T-cell (primary cell): ENCODE results near the gene ACTA2. TPM values are rescaled to one million over a fixed set of nuclear protein-coding genes. Genes with fewer than 3 reads are reported as not detected.

Experiments used
- ATAC-seq, 4 experiments: fragments of 200-7000 bp in 3 of 4; fragments of 150-1000 bp in 1 of 4; cut with Tn5 transposase; replicated peaks in 1 of 4; 1 replicate in 3 of 4; 2 replicates in 1 of 4; pipeline ENCODE4 v1.10.0; 2021; ENCODE audit warnings: moderate library complexity in 3 of 4, mild to moderate bottlenecking in 2 of 4, moderate number of reproducible peaks in 1 of 4
- CTCF ChIA-PET, 2 donors: fragments of 300-600 bp; sonication (Branson Sonifier 250); formaldehyde crosslinking; loops; one replicate each; lab custom pipeline; 2022; ENCODE audit warnings: antibody characterized with exemption in 2 of 2; lab: Charles Lee
- POLR2A ChIA-PET, 2 donors: fragments of 300-600 bp; sonication (Branson Sonifier 250); formaldehyde crosslinking; loops; one replicate each; lab custom pipeline; 2022; ENCODE audit warnings: antibody characterized with exemption in 2 of 2; lab: Charles Lee
- DNase-seq, 35 experiments: peaks; one replicate each; pipeline versions ENCODE4 v3.0.0 to v3.0.0-alpha.2; 2013 to 2023
- H3K27ac ChIP-seq: one replicate; pipeline ENCODE4 v1.5.1; 2013; ENCODE audit warnings: low read length
- H3K27me3 ChIP-seq, 2 experiments: replicated peaks in 1 of 2; 1 replicate in 1 of 2; 2 replicates in 1 of 2; pipeline versions ENCODE4 v1.6.1 to v1.7.0; 2013; ENCODE audit warnings: low read length in 1 of 2, mixed read lengths in 1 of 2; ENCODE audit not compliant: control insufficient read depth in 2 of 2, insufficient read depth in 2 of 2; ENCODE audit errors: extremely low read depth in 1 of 2
- H3K36me3 ChIP-seq, 2 donors: 1 replicate in 1 of 2; 2 replicates in 1 of 2; pipeline versions ENCODE4 v1.6.1 to v1.7.0; 2013; ENCODE audit warnings: low read length in 1 of 2; ENCODE audit not compliant: control insufficient read depth in 2 of 2, insufficient read depth in 1 of 2; ENCODE audit errors: extremely low read depth in 1 of 2
- H3K4me1 ChIP-seq, 2 experiments: 1 replicate in 1 of 2; 2 replicates in 1 of 2; pipeline versions ENCODE4 v1.6.1 to v1.7.0; 2013; ENCODE audit warnings: low read length in 2 of 2, mixed read lengths in 1 of 2; ENCODE audit not compliant: insufficient read depth in 2 of 2, control insufficient read depth in 1 of 2; ENCODE audit errors: extremely low read depth in 1 of 2
- H3K4me3 ChIP-seq, 2 donors: 1 replicate in 1 of 2; 2 replicates in 1 of 2; pipeline versions ENCODE4 v1.5.1 to v1.7.0; 2013; ENCODE audit warnings: mild to moderate bottlenecking in 2 of 2, low read length in 1 of 2, moderate library complexity in 1 of 2; ENCODE audit not compliant: control insufficient read depth in 1 of 2; ENCODE audit errors: extremely low read depth in 1 of 2
- H3K9me3 ChIP-seq: 2 replicates; pipeline ENCODE4 v1.7.0; 2013
- H3K27ac Mint-ChIP-seq, 2 donors: one replicate each; pipeline ENCODE4 v1.8.0; 2020 to 2021; ENCODE audit warnings: mild to moderate bottlenecking in 2 of 2, mixed read lengths in 2 of 2
- H3K27me3 Mint-ChIP-seq, 2 donors: one replicate each; pipeline ENCODE4 v1.8.0; 2021 to 2022; ENCODE audit warnings: mixed read lengths in 2 of 2
- H3K36me3 Mint-ChIP-seq: one replicate; pipeline ENCODE4 v1.8.0; 2021; ENCODE audit warnings: mixed read lengths
- H3K4me1 Mint-ChIP-seq, 3 donors: one replicate each; pipeline ENCODE4 v1.8.0; 2020 to 2022; ENCODE audit warnings: mixed read lengths in 3 of 3, mild to moderate bottlenecking in 1 of 3
- H3K4me3 Mint-ChIP-seq, 3 donors: one replicate each; pipeline ENCODE4 v1.8.0; 2020 to 2022; ENCODE audit warnings: mild to moderate bottlenecking in 3 of 3, mixed read lengths in 3 of 3, moderate library complexity in 3 of 3
- H3K9me3 Mint-ChIP-seq, 3 donors: one replicate each; pipeline ENCODE4 v1.8.0; 2020 to 2022; ENCODE audit warnings: mixed read lengths in 3 of 3
- WGBS: methylation state at CpG from one replicate; pipeline ENCODE4 v1.1.5; 2013; ENCODE audit warnings: missing lambda C conversion rate; ENCODE audit not compliant: insufficient coverage; 5-methylcytosine and 5-hydroxymethylcytosine counted together
- total RNA-seq, 35 experiments: library from RNA in 6 of 35; stranded (reverse) in 6 of 35; fragments of 120-200 nt in 1 of 35; gene quantifications; one replicate each; pipeline versions ENCODE4 v1.2.1 to v1.2.4 and lab custom pipeline; 2013 to 2026

Gene ACTA2
- total RNA-seq, 5 donors from 2014 or later (not counting 1 experiment from before 2014, with no cell fraction given): 4.0 to 7.8 (median 5.3) TPM

DNA sequence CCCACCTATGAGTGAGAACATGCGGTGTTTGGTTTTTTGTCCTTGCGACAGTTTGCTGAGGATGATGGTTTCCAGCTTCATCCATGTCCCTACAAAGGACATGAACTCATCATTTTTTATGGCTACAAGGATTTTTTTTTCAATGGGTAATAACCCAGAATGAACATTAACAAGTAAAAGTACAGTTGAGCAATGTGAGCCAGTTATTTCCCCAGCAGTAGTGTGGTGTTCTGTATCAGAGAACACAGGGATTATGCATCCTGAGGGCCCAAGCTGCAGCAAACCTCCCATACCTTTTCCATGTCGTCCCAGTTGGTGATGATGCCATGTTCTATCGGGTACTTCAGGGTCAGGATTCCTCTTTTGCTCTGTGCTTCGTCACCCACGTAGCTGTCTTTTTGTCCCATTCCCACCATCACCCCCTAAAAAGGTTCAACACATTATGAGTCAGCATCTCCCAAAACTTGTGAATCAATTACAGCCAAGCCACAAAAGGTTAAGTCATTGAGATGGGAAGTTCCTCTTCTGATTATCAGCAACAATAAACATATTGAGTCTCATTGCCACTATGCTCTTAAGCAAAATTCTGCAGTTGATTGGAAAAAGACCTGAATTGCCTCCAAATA is 5.5 kb downstream of the ACTA2 start:
- no peaks in the 10 kb centered on the region for H3K9me3 Mint-ChIP-seq
- no CpG with 5 or more reads among the region's 6 CpGs for WGBS
- H3K36me3 Mint-ChIP-seq: peaks cover 18% of the 10 kb centered on the region
- ChIA-PET POLR2A (no interaction called here), CTCF (interaction anchor here in 1 of 2 donors (1.0 kb wide), 1 partner anchor 14 kb away, joined by 3 read pairs; no protein-coding TSS in a partner anchor)
- H3K4me3 ChIP-seq: no peak overlapping the region
- no peaks in the 10 kb centered on the region for H3K27me3 ChIP-seq
- H3K4me1 Mint-ChIP-seq: peaks cover 0 to 14% (median 7%) of the 10 kb centered on the region in 3 donors
- peaks cover 0 to 3% of the 10 kb centered on the region in 2 experiments for H3K4me1 ChIP-seq
- H3K4me3 Mint-ChIP-seq: no peak overlapping the region
- no peaks in the 10 kb centered on the region for H3K9me3 ChIP-seq
- H3K27ac ChIP-seq: no peak overlapping the region
- no peak overlapping the region for H3K27ac Mint-ChIP-seq
- peaks cover 0 to 5% of the 10 kb centered on the region in 2 donors for H3K36me3 ChIP-seq
- DNase-seq (no peak), ATAC-seq (no peak)
- no peaks in the 10 kb centered on the region for H3K27me3 Mint-ChIP-seq

DNA sequence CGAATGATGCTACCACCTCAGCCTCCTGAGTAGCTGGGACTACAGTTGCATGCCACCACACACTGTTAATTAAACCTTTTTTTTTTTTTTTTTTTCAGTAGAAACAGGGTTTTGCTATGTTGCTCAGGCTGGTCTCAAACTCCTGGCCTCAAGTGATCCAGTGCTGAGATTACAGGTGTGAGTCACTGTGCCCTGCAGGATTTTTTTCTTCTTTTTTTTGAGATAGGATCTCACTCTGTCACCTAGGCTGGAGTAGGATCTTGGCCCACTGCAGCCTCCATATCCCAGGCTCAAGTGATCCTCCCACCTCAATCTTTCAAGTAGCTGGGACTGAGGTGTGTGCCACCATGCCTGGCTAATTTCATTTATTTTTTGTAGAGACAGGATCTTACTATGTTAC is 6.4 kb downstream of the ACTA2 start:
- no peaks in the 10 kb centered on the region for H3K27me3 ChIP-seq
- H3K4me1 ChIP-seq: peaks cover 0 to 3% of the 10 kb centered on the region in 2 experiments
- DNase-seq: no peak
- ChIA-PET POLR2A (interaction anchor here in 1 of 2 donors (0.6 kb wide), 2 partner anchors 277 to 328 kb away, joined by 3 to 5 read pairs; no protein-coding TSS in a partner anchor), CTCF (interaction anchor here (0.6 to 1.3 kb wide), 5 partner anchors 12 to 94 kb away, joined by 4 to 11 read pairs (median 5); no protein-coding TSS in a partner anchor)
- Mint-ChIP-seq H3K9me3 (no peaks in the 10 kb centered on the region), H3K36me3 (peaks cover 23% of the 10 kb centered on the region), H3K27ac (no peak overlapping the region), H3K4me3 (no peak overlapping the region), H3K4me1 (peaks cover 7 to 14% (median 7%) of the 10 kb centered on the region in 3 donors), H3K27me3 (no peaks in the 10 kb centered on the region)
- H3K36me3 ChIP-seq: peaks cover 2 to 5% of the 10 kb centered on the region in 2 donors
- ATAC-seq: no peak
- H3K4me3 ChIP-seq: no peak overlapping the region
- WGBS: no CpG with 5 or more reads among the region's 1 CpG
- no peaks in the 10 kb centered on the region for H3K9me3 ChIP-seq
- H3K27ac ChIP-seq: no peak overlapping the region

DNA sequence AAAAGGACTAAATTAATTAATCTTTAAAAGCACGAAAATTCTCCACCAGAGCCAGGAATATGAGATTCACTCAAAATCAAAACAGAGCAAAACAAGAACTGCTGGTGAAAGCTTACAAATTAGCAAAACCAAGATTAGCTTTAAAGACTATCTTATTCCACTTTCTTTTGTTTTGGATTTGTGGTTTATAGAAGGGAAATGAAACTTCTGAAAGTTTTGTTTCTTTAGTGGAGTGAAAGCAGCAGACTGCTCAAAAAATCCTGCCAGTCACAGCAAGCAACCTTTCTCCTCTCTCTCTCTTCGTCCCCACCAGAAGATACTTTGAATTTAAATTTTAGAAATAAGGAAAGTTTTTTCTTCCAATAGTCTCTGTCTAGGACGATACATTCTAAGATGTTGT is 7.8 kb downstream of the ACTA2 start:
- no CpG with 5 or more reads among the region's 3 CpGs for WGBS
- H3K36me3 Mint-ChIP-seq: peaks cover 29% of the 10 kb centered on the region

DNA sequence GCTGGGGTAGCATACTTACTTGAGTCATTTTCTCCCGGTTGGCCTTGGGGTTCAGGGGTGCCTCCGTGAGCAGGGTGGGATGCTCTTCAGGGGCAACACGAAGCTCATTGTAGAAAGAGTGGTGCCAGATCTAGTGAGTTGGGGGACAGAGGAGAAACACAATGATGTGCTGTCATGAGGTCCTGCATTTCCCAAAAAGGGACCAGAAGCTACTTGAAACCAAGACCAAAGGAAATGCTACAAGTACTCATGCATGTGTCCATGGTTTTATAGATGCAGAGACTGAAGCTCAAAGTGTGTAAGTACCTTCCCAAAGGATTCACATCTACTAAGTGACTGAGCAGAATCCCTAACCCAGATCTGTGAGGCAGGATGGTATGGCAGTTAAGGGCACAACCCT is 8.8 kb downstream of the ACTA2 start:
- Histone ChIP-seq H3K27me3 (no peaks in the 10 kb centered on the region), H3K4me1 (peaks cover 0 to 3% of the 10 kb centered on the region in 2 experiments), H3K27ac (no peak overlapping the region), H3K4me3 (no peak overlapping the region), H3K36me3 (peaks cover 2 to 5% of the 10 kb centered on the region in 2 donors), H3K9me3 (no peaks in the 10 kb centered on the region)
- Mint-ChIP-seq H3K27me3 (no peaks in the 10 kb centered on the region), H3K27ac (no peak overlapping the region), H3K4me3 (no peak overlapping the region), H3K4me1 (peaks cover 7 to 14% (median 9%) of the 10 kb centered on the region in 3 donors), H3K9me3 (no peaks in the 10 kb centered on the region), H3K36me3 (peaks cover 38% of the 10 kb centered on the region)
- DNase-seq (no peak), ATAC-seq (no peak)
- WGBS: 91% methylated on average over 2 of the region's 3 CpGs
- CTCF ChIA-PET: interaction anchor here in 1 of 2 donors (1.4 kb wide), 1 partner anchor 9 kb away, joined by 4 read pairs; no protein-coding TSS in a partner anchor
- POLR2A ChIA-PET: no interaction called here

More for the DNA sequence above, 7.8 kb downstream of the ACTA2 start:
- no peaks in the 10 kb centered on the region for H3K9me3 ChIP-seq
- no peak overlapping the region for H3K4me3 ChIP-seq
- peaks cover 0 to 3% of the 10 kb centered on the region in 2 experiments for H3K4me1 ChIP-seq
- no peaks in the 10 kb centered on the region for H3K27me3 ChIP-seq
- no peak for DNase-seq
- peaks cover 7 to 14% (median 9%) of the 10 kb centered on the region in 3 donors for H3K4me1 Mint-ChIP-seq
- CTCF ChIA-PET: interaction anchor here (0.9 to 1.3 kb wide), 3 partner anchors 9 to 42 kb away, joined by 3 to 11 read pairs (median 4); no protein-coding TSS in a partner anchor
- H3K9me3 Mint-ChIP-seq: no peaks in the 10 kb centered on the region
- H3K27ac Mint-ChIP-seq: no peak overlapping the region
- ATAC-seq: no peak
- peaks cover 2 to 5% of the 10 kb centered on the region in 2 donors for H3K36me3 ChIP-seq
- H3K27me3 Mint-ChIP-seq: no peaks in the 10 kb centered on the region
- no peak overlapping the region for H3K27ac ChIP-seq
- POLR2A ChIA-PET: interaction anchor here in 1 of 2 donors (0.6 kb wide), 1 partner anchor 1034 kb away, joined by 3 read pairs; no protein-coding TSS in a partner anchor
- no peak overlapping the region for H3K4me3 Mint-ChIP-seq

GRCh38 chr10:88941026-88941425 is 11.5 kb downstream of the ACTA2 start:
- no peak overlapping the region for H3K4me3 ChIP-seq
- ATAC-seq (no peak), DNase-seq (no peak)
- ChIA-PET POLR2A (no interaction called here), CTCF (interaction anchor here in 1 of 2 donors (0.5 kb wide), 1 partner anchor 10 kb away, joined by 3 read pairs; no protein-coding TSS in a partner anchor)
- Mint-ChIP-seq H3K4me1 (peaks cover 7 to 18% (median 9%) of the 10 kb centered on the region in 3 donors), H3K36me3 (peaks cover 37% of the 10 kb centered on the region), H3K4me3 (no peak overlapping the region), H3K27ac (no peak overlapping the region), H3K9me3 (no peaks in the 10 kb centered on the region), H3K27me3 (no peaks in the 10 kb centered on the region)
- H3K4me1 ChIP-seq: peaks cover 0 to 3% of the 10 kb centered on the region in 2 experiments
- H3K36me3 ChIP-seq: peaks cover 2 to 17% of the 10 kb centered on the region in 2 donors
- H3K27me3 ChIP-seq: no peaks in the 10 kb centered on the region
- 100% methylated on average over 5 of the region's 6 CpGs for WGBS
- H3K9me3 ChIP-seq: no peaks in the 10 kb centered on the region
- no peak overlapping the region for H3K27ac ChIP-seq

- Mint-ChIP-seq H3K4me3 (no peak overlapping the region), H3K27ac (no peak overlapping the region)
- no peak for ATAC-seq
Observed at GRCh38 chr10:88938938-88939337, 13.6 kb downstream of the ACTA2 start.

More at GRCh38 chr10:88938938-88939337, 13.6 kb downstream of the ACTA2 start:
- Histone ChIP-seq H3K27ac (no peak overlapping the region), H3K4me3 (no peak overlapping the region), H3K4me1 (peaks cover 0 to 10% of the 10 kb centered on the region in 2 experiments), H3K36me3 (peaks cover 2 to 17% of the 10 kb centered on the region in 2 donors), H3K27me3 (no peaks in the 10 kb centered on the region), H3K9me3 (no peaks in the 10 kb centered on the region)
- DNase-seq: no peak
- CTCF ChIA-PET: no interaction called here
- H3K4me1 Mint-ChIP-seq: peaks cover 10 to 21% (median 16%) of the 10 kb centered on the region in 3 donors
- POLR2A ChIA-PET: no interaction called here
- WGBS: no CpG with 5 or more reads among the region's 2 CpGs
- no peaks in the 10 kb centered on the region for H3K9me3 Mint-ChIP-seq
- H3K27me3 Mint-ChIP-seq: no peaks in the 10 kb centered on the region
- H3K36me3 Mint-ChIP-seq: peaks cover 31% of the 10 kb centered on the region
